NCI-H2107 treated with DMSO at 0.1 percent for 48 hours (cell line): ENCODE measurements around the gene SNX22.

ENCODE experiments used
- DNase-seq: peaks from one replicate; lab custom pipeline; 2025; ENCODE audit not compliant: unreplicated experiment; lab: John Stamatoyannopoulos, UW

SNX22 gene

DNA sequence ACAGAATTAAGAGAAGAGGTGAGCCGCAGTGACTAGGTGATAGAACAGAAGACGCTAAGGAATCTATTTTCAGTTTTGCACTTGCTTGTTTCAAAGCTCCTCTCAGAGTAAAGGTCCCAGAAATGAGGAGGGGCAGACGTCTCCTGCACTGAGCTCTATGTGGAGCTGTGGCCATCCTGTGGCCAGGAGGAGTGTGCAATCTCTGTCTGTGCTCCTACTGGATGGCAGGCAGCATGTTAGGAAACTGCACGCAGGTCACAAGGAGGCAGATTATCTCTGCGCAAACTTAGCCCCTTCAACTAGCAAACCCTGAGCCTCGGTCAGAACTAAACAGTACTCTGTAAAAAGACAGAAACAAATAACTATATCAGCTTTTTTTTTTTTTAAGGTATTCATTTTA is 42.4 kb downstream of the SNX22 start:
- no peak for DNase-seq

DNA sequence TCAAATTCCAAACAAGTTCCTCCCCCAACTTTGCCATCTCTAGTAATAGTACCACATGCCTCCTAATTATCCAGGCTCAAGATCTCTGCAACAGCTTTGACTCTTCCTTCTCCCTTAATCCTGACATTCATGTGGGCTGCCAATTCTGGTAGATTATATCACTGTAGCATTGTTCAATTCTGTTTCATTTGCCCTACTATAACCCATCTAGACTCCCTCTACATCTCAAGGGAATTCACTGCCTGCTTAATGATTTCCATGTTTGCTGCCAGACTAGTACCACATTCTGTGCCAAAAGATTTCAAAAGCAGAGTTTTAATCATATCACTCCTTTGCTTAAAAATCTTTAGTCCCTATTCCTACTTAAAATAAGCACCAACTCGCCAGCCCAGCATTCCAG is 45.9 kb downstream of the SNX22 start:
- no peak for DNase-seq

DNA sequence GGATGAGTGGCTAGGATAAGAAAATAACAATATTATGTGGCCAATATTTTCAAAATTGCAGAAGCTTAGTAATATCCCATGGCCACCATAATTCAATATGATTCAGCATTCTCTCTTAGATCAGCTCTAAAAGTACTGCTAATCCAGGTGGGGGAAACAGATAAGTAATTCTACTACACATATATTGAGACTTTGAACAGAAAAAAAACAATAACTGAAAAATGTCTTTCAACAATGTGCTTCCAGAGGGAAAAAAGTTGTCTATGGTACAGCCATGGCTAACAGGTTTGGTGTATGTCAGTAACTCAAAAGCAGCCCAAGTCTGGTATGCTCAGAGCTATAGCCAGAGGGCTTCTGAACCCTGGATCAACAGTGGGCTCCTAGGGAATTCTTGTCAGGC is 53.7 kb downstream of the SNX22 start:
- no peak for DNase-seq
